ENCODE measurements around the gene GNAZ. TPM values are rescaled to one million over a fixed set of nuclear protein-coding genes. Genes with fewer than 3 reads are reported as not detected.
A peak's percentile ranks its signal among the peaks of the same experiment; 100 is the strongest.

Gene GNAZ
- total RNA-seq, 2 experiments from 2014 or later, result 1.1 to 1.5 TPM

DNA sequence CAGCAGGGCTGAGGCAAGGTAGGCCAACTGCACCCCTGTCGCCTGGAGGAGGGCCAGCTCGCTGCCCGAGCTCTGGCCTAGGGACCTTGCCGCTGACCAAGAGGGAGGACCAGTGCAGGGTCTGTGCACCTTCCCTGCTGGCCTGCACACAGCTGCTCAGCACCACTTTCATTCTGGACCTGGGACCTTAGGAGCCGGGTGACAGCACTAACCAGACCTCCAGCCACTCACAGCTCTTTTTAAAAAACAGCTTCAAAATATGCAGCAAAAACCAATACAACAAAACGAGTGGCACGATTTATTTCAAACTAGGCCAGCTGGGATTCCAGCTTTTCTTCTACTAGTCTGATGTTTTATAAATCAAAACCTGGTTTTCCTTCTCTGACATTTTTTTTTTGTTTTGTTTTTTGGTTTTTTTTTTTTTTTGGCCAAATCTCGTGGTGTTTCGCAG is 53.5 kb downstream of the GNAZ start:
- Mint-ChIP-seq H3K36me3 (ENCODE audit: low read depth) (no peaks in the 10 kb centered on the region), H3K4me1 (peaks cover 16% of the 10 kb centered on the region), H3K9me3 (ENCODE audit: low read depth) (no peaks in the 10 kb centered on the region), H3K27me3 (no peaks in the 10 kb centered on the region), H3K27ac (no peak overlapping the region), H3K4me3 (no peak overlapping the region)
- ATAC-seq, result no peak
- ChIA-PET CTCF (interaction anchor here (0.9 to 3.1 kb wide), 3 partner anchors 11 to 164 kb away, joined by 3 to 18 read pairs (median 4); no protein-coding TSS in a partner anchor), POLR2A (no interaction called here)
- DNase-seq, result no peak
- intact Hi-C loops (cut with DNase I, micrococcal nuclease), result no loop called here

GRCh38 chr22:23124611-23125511 is 54.5 kb downstream of the GNAZ start:
- H3K4me3 Mint-ChIP-seq, result no peak overlapping the region
- no peaks in the 10 kb centered on the region for H3K9me3 Mint-ChIP-seq (ENCODE audit: low read depth)

GRCh38 chr22:23125512-23126103 is 55.3 kb downstream of the GNAZ start:
- H3K36me3 Mint-ChIP-seq (ENCODE audit: low read depth), result no peaks in the 10 kb centered on the region
- H3K27ac Mint-ChIP-seq, result no peak overlapping the region
- peaks cover under 1% of the 10 kb centered on the region for H3K4me1 Mint-ChIP-seq
- CTCF ChIA-PET, result interaction anchor here (9.8 kb wide), 1 partner anchor 168 kb away, joined by 118 read pairs; no protein-coding TSS in a partner anchor
- no peaks in the 10 kb centered on the region for H3K27me3 Mint-ChIP-seq
- no peak overlapping the region for H3K4me3 Mint-ChIP-seq
- ATAC-seq (no peak), DNase-seq (no peak)
- H3K9me3 Mint-ChIP-seq (ENCODE audit: low read depth), result no peaks in the 10 kb centered on the region
- intact Hi-C loops (cut with DNase I, micrococcal nuclease), result no loop called here
- POLR2A ChIA-PET, result no interaction called here

More at GRCh38 chr22:23124611-23125511, 54.5 kb downstream of the GNAZ start:
- CTCF ChIA-PET, result interaction anchor here (1.3 to 3.1 kb wide), 2 partner anchors 10 to 165 kb away, joined by 4 to 18 read pairs; no protein-coding TSS in a partner anchor
- Mint-ChIP-seq H3K27me3 (no peaks in the 10 kb centered on the region), H3K27ac (no peak overlapping the region), H3K4me1 (peaks cover 6% of the 10 kb centered on the region), H3K36me3 (ENCODE audit: low read depth) (no peaks in the 10 kb centered on the region)
- DNase-seq (no peak), ATAC-seq (no peak)
- POLR2A ChIA-PET, result interaction anchor here (0.6 kb wide), 1 partner anchor 89 kb away, joined by 4 read pairs; no protein-coding TSS in a partner anchor
- intact Hi-C loops (cut with DNase I, micrococcal nuclease), result no loop called here

DNA sequence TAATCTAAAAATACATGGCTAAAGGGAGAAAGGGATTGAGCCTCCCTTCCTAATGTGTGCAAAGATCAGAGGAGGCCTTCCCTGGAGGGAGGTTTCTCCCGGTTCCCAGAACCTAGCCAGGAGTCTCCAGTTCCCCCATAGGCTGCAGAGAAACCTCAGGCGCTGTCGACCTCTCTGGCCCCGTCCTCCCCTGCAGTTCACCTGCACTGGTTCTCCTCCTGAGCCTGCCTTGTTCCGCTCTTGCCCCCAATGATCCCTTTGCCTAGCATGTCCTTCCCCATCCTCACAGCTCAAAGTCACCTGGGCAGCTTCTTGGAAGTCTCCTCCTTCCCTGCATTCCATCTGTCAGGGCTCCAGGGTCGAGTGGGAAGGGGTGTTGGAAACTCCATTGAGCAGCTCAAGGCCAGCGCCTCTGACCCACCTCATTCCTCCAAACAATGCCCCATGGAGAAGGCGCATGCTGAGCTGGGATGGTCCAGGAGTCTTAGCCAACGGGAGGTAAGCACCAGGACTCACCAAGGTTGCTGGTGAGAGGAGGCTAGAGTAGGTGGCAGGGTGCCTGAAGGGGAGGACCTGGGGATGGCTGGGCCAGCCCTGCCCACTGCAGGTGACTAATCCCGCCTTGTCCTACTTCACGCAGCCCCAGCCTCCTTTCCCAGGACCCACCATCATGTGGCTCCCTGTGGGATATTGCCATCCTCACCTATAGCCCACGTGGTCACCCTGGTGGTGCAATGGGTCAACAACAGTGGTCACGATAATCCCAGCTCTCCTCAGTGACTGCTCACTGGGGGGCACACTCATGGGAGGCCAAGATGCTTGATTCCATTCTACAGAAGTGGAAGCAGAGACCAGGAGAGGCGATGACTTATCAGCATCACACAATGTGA is 56.1 kb downstream of the GNAZ start:
- H3K36me3 Mint-ChIP-seq (ENCODE audit: low read depth), result no peaks in the 10 kb centered on the region

GRCh38 chr22:23127055-23127756 is 56.9 kb downstream of the GNAZ start:
- ChIA-PET POLR2A (no interaction called here), CTCF (interaction anchor here (1.3 to 9.8 kb wide), 5 partner anchors 11 to 169 kb away, joined by 5 to 118 read pairs (median 10); partner anchors contain the start of gene RAB36)
- Mint-ChIP-seq H3K4me3 (no peak overlapping the region), H3K9me3 (ENCODE audit: low read depth) (no peaks in the 10 kb centered on the region), H3K27ac (no peak overlapping the region), H3K36me3 (ENCODE audit: low read depth) (no peaks in the 10 kb centered on the region), H3K27me3 (no peaks in the 10 kb centered on the region), H3K4me1 (no peaks in the 10 kb centered on the region)
- intact Hi-C loops (cut with DNase I, micrococcal nuclease), result no loop called here
- ATAC-seq, result no peak
- no peak for DNase-seq

More for the DNA sequence above, 56.1 kb downstream of the GNAZ start:
- POLR2A ChIA-PET, result no interaction called here
- intact Hi-C loops (cut with DNase I, micrococcal nuclease), result no loop called here
- DNase-seq (no peak), ATAC-seq (no peak)
- Mint-ChIP-seq H3K4me1 (no peaks in the 10 kb centered on the region), H3K27ac (no peak overlapping the region), H3K9me3 (ENCODE audit: low read depth) (no peaks in the 10 kb centered on the region), H3K4me3 (no peak overlapping the region), H3K27me3 (no peaks in the 10 kb centered on the region)
- CTCF ChIA-PET, result interaction anchor here (0.6 to 9.8 kb wide), 4 partner anchors 12 to 655 kb away, joined by 3 to 118 read pairs (median 10); no protein-coding TSS in a partner anchor

- POLR2A ChIA-PET, result no interaction called here
These were observed 57.5 kb downstream of the GNAZ start for GRCh38 chr22:23127788-23128187.

GRCh38 chr22:23128269-23129108 is 58.2 kb downstream of the GNAZ start:
- Mint-ChIP-seq H3K4me1 (no peaks in the 10 kb centered on the region), H3K9me3 (ENCODE audit: low read depth) (no peaks in the 10 kb centered on the region), H3K36me3 (ENCODE audit: low read depth) (no peaks in the 10 kb centered on the region), H3K27ac (no peak overlapping the region), H3K4me3 (no peak overlapping the region), H3K27me3 (no peaks in the 10 kb centered on the region)
- ATAC-seq (peak; percentile 92), DNase-seq (peak; percentile 84)
- CTCF ChIA-PET, result interaction anchor here (0.5 to 9.8 kb wide), 9 partner anchors 9 to 375 kb away, joined by 3 to 118 read pairs (median 6); partner anchors contain the start of gene RAB36
- intact Hi-C loops (cut with DNase I, micrococcal nuclease), result loop anchor here (1.0 kb wide), 2 partner anchors 169 to 340 kb away; no protein-coding TSS in a partner anchor
- POLR2A ChIA-PET, result no interaction called here

More at GRCh38 chr22:23127788-23128187, 57.5 kb downstream of the GNAZ start:
- DNase-seq (no peak), ATAC-seq (no peak)
- Mint-ChIP-seq H3K4me3 (no peak overlapping the region), H3K4me1 (no peaks in the 10 kb centered on the region), H3K9me3 (ENCODE audit: low read depth) (no peaks in the 10 kb centered on the region), H3K27me3 (no peaks in the 10 kb centered on the region), H3K27ac (no peak overlapping the region), H3K36me3 (ENCODE audit: low read depth) (no peaks in the 10 kb centered on the region)
- CTCF ChIA-PET, result interaction anchor here (0.7 to 9.8 kb wide), 8 partner anchors 10 to 374 kb away, joined by 3 to 118 read pairs (median 6); partner anchors contain the start of gene RAB36
- intact Hi-C loops (cut with DNase I, micrococcal nuclease), result loop anchor here (1.0 kb wide), 2 partner anchors 168 to 339 kb away; no protein-coding TSS in a partner anchor

GRCh38 chr22:23129149-23129548 is 58.8 kb downstream of the GNAZ start:
- DNase-seq, result no peak
- Mint-ChIP-seq H3K4me1 (no peaks in the 10 kb centered on the region), H3K4me3 (no peak overlapping the region), H3K36me3 (ENCODE audit: low read depth) (no peaks in the 10 kb centered on the region), H3K9me3 (ENCODE audit: low read depth) (no peaks in the 10 kb centered on the region), H3K27me3 (no peaks in the 10 kb centered on the region), H3K27ac (no peak overlapping the region)
- POLR2A ChIA-PET, result no interaction called here
- ATAC-seq, result no peak
- CTCF ChIA-PET, result interaction anchor here (0.5 to 9.8 kb wide), 3 partner anchors 8 to 376 kb away, joined by 3 to 118 read pairs (median 6); no protein-coding TSS in a partner anchor
- intact Hi-C loops (cut with DNase I, micrococcal nuclease), result no loop called here

GRCh38 chr22:23130697-23131096 is 60.4 kb downstream of the GNAZ start:
- no peak for DNase-seq
- no peaks in the 10 kb centered on the region for H3K9me3 Mint-ChIP-seq (ENCODE audit: low read depth)
- intact Hi-C loops (cut with DNase I, micrococcal nuclease), result no loop called here
- POLR2A ChIA-PET, result no interaction called here
- H3K27ac Mint-ChIP-seq, result no peak overlapping the region
- no peaks in the 10 kb centered on the region for H3K4me1 Mint-ChIP-seq
- CTCF ChIA-PET, result interaction anchor here (9.8 kb wide), 1 partner anchor 173 kb away, joined by 118 read pairs; no protein-coding TSS in a partner anchor
- no peak for ATAC-seq
- no peaks in the 10 kb centered on the region for H3K36me3 Mint-ChIP-seq (ENCODE audit: low read depth)
- no peaks in the 10 kb centered on the region for H3K27me3 Mint-ChIP-seq
- no peak overlapping the region for H3K4me3 Mint-ChIP-seq

DNA sequence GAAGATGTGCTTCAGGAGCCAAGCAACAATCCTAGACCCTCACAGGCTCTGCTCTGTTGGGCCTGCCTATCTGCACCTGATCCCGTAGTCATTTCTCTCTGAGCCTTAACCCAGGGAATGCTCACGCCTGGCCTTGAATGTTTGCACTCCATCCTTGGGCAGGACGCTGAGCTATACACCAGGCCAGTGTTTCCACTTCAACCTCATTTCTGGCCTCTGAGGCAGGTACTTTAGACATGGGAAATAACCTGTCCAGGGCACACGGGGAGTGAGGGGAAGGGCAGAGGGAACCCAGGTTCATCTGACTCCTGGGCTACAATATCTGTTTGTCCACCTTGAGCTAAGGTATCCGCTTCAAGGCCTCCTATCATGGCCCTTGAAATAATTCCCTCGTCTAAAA is 61.6 kb downstream of the GNAZ start:
- Mint-ChIP-seq H3K27me3 (no peaks in the 10 kb centered on the region), H3K9me3 (ENCODE audit: low read depth) (no peaks in the 10 kb centered on the region), H3K27ac (no peak overlapping the region), H3K4me1 (no peaks in the 10 kb centered on the region), H3K4me3 (no peak overlapping the region), H3K36me3 (ENCODE audit: low read depth) (no peaks in the 10 kb centered on the region)
- CTCF ChIA-PET, result interaction anchor here (0.6 to 9.8 kb wide), 4 partner anchors 13 to 658 kb away, joined by 3 to 118 read pairs (median 3); partner anchors contain the start of gene RAB36
- POLR2A ChIA-PET, result no interaction called here
- ATAC-seq (no peak), DNase-seq (no peak)
- intact Hi-C loops (cut with DNase I, micrococcal nuclease), result no loop called here

Measured in activated CD4-positive, alpha-beta T cell treated with anti-CD3 and anti-CD28 coated beads for 36 hours (primary cell).